DMS153 treated with DMSO at 0.1 percent for 48 hours (cell line): ENCODE measurements around the gene PRKCE.

Experiments
- DNase-seq: peaks from one replicate; lab custom pipeline; 2025; ENCODE audit not compliant: unreplicated experiment; lab: John Stamatoyannopoulos, UW

Gene PRKCE

GRCh38 chr2:45651415-45652089, at the start of gene PRKCE:
Gene PRKCE (plus strand): TSS chr2:45651675.
- DNase-seq, result no peak

GRCh38 chr2:45602624-45603023, 48.9 kb upstream of the PRKCE start:
- no peak for DNase-seq

- DNase-seq, result no peak
These were observed 46.4 kb upstream of the PRKCE start for GRCh38 chr2:45605116-45605515.

- no peak for DNase-seq
These were observed 44.7 kb upstream of the PRKCE start for GRCh38 chr2:45606796-45607195.

- no peak for DNase-seq
These were observed 43.8 kb upstream of the PRKCE start for GRCh38 chr2:45607701-45608100.

GRCh38 chr2:45610281-45611019, 41.0 kb upstream of the PRKCE start:
- peak; percentile 48 for DNase-seq

- DNase-seq, result peak; percentile 79
These were observed 40.2 kb upstream of the PRKCE start, which contains the start of gene SRBD1 for GRCh38 chr2:45611020-45611859. Gene SRBD1 (minus strand): TSS chr2:45611267. CDS start chr2:45605441, 5,826 bp downstream.

- DNase-seq, result no peak
These were observed 39.2 kb upstream of the PRKCE start for GRCh38 chr2:45612285-45612684.

GRCh38 chr2:45612731-45613130, 38.7 kb upstream of the PRKCE start:
- no peak for DNase-seq

- no peak for DNase-seq
These were observed 37.1 kb upstream of the PRKCE start for GRCh38 chr2:45614330-45614729.

GRCh38 chr2:45614871-45615415, 36.5 kb upstream of the PRKCE start:
- DNase-seq, result no peak

GRCh38 chr2:45616658-45617411, 34.6 kb upstream of the PRKCE start:
- DNase-seq, result no peak

- DNase-seq, result no peak
These were observed 34.0 kb upstream of the PRKCE start for GRCh38 chr2:45617496-45617895.

GRCh38 chr2:45622336-45623075, 29.0 kb upstream of the PRKCE start:
- DNase-seq, result no peak

GRCh38 chr2:45623098-45623497, 28.4 kb upstream of the PRKCE start:
- no peak for DNase-seq

- no peak for DNase-seq
These were observed 25.7 kb upstream of the PRKCE start for GRCh38 chr2:45625824-45626223.

GRCh38 chr2:45626387-45627221, 24.9 kb upstream of the PRKCE start:
- DNase-seq, result peak; percentile 68

- DNase-seq, result no peak
These were observed 23.6 kb upstream of the PRKCE start for GRCh38 chr2:45627911-45628310.

GRCh38 chr2:45629971-45630370, 21.5 kb upstream of the PRKCE start:
- DNase-seq, result no peak
